Measurements from ENCODE around the gene ZNF598.

The ZNF598 gene

DNA sequence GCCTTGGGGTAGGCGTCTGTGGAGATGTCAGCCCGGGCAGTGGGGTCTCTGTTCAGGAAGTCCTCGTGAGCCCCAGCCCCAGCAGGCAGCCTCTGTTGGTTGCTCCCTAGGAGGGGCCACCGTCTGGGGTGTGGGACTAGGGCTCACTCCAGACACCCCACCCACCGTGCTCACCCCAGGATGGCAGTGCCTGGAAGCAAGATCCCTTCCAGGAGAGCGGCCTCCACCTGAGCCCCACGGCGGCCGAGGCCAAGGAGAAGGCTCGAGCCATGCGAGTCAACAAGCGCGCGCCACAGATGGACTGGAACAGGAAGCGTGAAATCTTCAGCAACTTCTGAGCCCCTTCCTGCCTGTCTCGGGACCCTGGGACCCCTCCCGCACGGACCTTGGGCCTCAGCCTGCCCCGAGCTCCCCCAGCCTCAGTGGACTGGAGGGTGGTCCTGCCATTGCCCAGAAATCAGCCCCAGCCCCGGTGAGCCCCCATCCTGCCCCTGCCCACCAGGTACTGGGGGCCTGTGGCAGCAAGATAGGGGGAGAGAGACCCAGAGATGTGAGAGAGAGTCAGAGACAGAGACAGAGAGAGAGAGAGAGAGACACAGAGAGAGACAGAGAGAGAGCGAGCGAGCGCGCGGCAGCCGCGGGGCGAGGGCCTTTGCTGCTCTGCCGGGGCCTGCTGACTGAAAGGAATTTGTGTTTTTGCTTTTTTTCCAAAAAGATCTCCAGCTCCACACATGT, 28.2 kb upstream of the ZNF598 start:
- H3K4me1 ChIP-seq (ENCODE audit: control insufficient read depth in 2 of 2, insufficient read depth in 1 of 2, low read depth in 1 of 2, low read length in 2 of 2) = peaks cover 7 to 29% of the 10 kb centered on the region in 2 donors
- no peak overlapping the region for H3K9ac ChIP-seq (ENCODE audit: low read depth, low read length, poor library complexity)
- no peak overlapping the region for H3K14ac ChIP-seq (ENCODE audit: low read length)

DNA sequence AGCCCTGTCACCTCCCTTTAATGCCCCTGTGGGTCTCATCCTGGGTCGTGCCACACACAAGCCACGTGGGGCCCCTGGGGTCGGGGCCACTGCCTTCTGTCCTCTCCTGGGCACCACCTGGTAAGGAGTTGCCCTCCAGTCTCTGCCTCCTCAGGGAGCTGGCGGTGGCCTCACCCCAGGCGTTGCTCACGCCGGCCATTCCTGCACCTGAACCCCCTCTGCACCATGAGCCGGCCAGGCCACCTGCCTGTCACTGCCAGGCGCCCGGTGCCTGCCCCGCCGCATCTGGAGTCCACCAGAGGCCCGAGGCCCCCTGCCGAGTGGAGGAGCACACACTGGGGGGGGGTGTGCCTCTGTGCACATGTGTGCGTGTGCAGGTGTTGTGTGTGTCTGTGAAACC, 27.5 kb upstream of the ZNF598 start:
- Histone ChIP-seq H3K4ac (ENCODE audit: low read length) (no peak overlapping the region), H2BK15ac (ENCODE audit: low read length) (no peak overlapping the region), H2AFZ (ENCODE audit: low read length) (no peak overlapping the region), H3K9ac (ENCODE audit: low read depth, low read length, poor library complexity) (peak overlapping the region; percentile 70), H3K4me2 (ENCODE audit: insufficient read depth, low read length, poor library complexity, severe bottlenecking) (no peak overlapping the region), H2AK5ac (ENCODE audit: low read depth, low read length) (no peak overlapping the region), H3K4me3 (ENCODE audit: low read length in 2 of 2) (no peak overlapping the region), H3K27me3 (ENCODE audit: control insufficient read depth in 3 of 3, insufficient read depth in 3 of 3, low read depth in 1 of 3, low read length in 3 of 3) (no peaks in the 10 kb centered on the region), H3K79me1 (ENCODE audit: low read depth, low read length) (peaks cover 5% of the 10 kb centered on the region), H4K8ac (ENCODE audit: low read depth, low read length) (no peak overlapping the region), H2BK5ac (ENCODE audit: low read length) (no peak overlapping the region), H2BK120ac (ENCODE audit: low read depth, low read length) (no peak overlapping the region), H4K91ac (ENCODE audit: low read depth, low read length, poor library complexity) (no peak overlapping the region), H3K18ac (ENCODE audit: low read length) (no peak overlapping the region), H3K27ac (replicated peaks; ENCODE audit: low read length) (no peak overlapping the region), H2BK12ac (ENCODE audit: low read length) (no peak overlapping the region), H3K36me3 (replicated peaks in 1 of 2; ENCODE audit: control insufficient read depth in 2 of 2, insufficient read depth in 2 of 2, low read length in 2 of 2) (peaks cover 0 to 2% of the 10 kb centered on the region in 2 donors), H3K4me1 (ENCODE audit: control insufficient read depth in 2 of 2, insufficient read depth in 1 of 2, low read depth in 1 of 2, low read length in 2 of 2) (peaks cover 7 to 29% of the 10 kb centered on the region in 2 donors), H3K9me3 (replicated peaks in 1 of 2; ENCODE audit: control insufficient read depth in 2 of 2, insufficient read depth in 1 of 2, low read depth in 1 of 2, low read length in 2 of 2) (no peaks in the 10 kb centered on the region), H3K23ac (ENCODE audit: low read depth, low read length, poor library complexity) (no peak overlapping the region), H3K14ac (ENCODE audit: low read length) (no peak overlapping the region)
- DNase-seq (ENCODE audit: low spot score) = no peak
- WGBS, 2 donors (ENCODE audit: extremely low coverage in 2 of 2, insufficient read length in 2 of 2, insufficient replicate concordance in 1 of 2) = no CpG with 5 or more reads among the region's 15 CpGs

More for the DNA sequence above, 28.2 kb upstream of the ZNF598 start:
- Histone ChIP-seq H2BK5ac (ENCODE audit: low read length) (no peak overlapping the region), H3K9me3 (replicated peaks in 1 of 2; ENCODE audit: control insufficient read depth in 2 of 2, insufficient read depth in 1 of 2, low read depth in 1 of 2, low read length in 2 of 2) (no peaks in the 10 kb centered on the region), H4K91ac (ENCODE audit: low read depth, low read length, poor library complexity) (no peak overlapping the region), H2BK120ac (ENCODE audit: low read depth, low read length) (no peak overlapping the region), H3K27ac (replicated peaks; ENCODE audit: low read length) (no peak overlapping the region), H3K27me3 (ENCODE audit: control insufficient read depth in 3 of 3, insufficient read depth in 3 of 3, low read depth in 1 of 3, low read length in 3 of 3) (no peaks in the 10 kb centered on the region), H3K4me2 (ENCODE audit: insufficient read depth, low read length, poor library complexity, severe bottlenecking) (no peak overlapping the region), H3K18ac (ENCODE audit: low read length) (no peak overlapping the region), H2AFZ (ENCODE audit: low read length) (no peak overlapping the region), H3K36me3 (replicated peaks in 1 of 2; ENCODE audit: control insufficient read depth in 2 of 2, insufficient read depth in 2 of 2, low read length in 2 of 2) (peaks cover 0 to 2% of the 10 kb centered on the region in 2 donors), H3K79me1 (ENCODE audit: low read depth, low read length) (peaks cover 5% of the 10 kb centered on the region), H2BK15ac (ENCODE audit: low read length) (no peak overlapping the region), H2BK12ac (ENCODE audit: low read length) (no peak overlapping the region), H2AK5ac (ENCODE audit: low read depth, low read length) (no peak overlapping the region), H4K8ac (ENCODE audit: low read depth, low read length) (no peak overlapping the region), H3K23ac (ENCODE audit: low read depth, low read length, poor library complexity) (no peak overlapping the region), H3K4me3 (ENCODE audit: low read length in 2 of 2) (no peak overlapping the region), H3K4ac (ENCODE audit: low read length) (no peak overlapping the region)
- no peak for DNase-seq (ENCODE audit: low spot score)
- no CpG with 5 or more reads among the region's 29 CpGs for WGBS, 2 donors (ENCODE audit: extremely low coverage in 2 of 2, insufficient read length in 2 of 2, insufficient replicate concordance in 1 of 2)

DNA sequence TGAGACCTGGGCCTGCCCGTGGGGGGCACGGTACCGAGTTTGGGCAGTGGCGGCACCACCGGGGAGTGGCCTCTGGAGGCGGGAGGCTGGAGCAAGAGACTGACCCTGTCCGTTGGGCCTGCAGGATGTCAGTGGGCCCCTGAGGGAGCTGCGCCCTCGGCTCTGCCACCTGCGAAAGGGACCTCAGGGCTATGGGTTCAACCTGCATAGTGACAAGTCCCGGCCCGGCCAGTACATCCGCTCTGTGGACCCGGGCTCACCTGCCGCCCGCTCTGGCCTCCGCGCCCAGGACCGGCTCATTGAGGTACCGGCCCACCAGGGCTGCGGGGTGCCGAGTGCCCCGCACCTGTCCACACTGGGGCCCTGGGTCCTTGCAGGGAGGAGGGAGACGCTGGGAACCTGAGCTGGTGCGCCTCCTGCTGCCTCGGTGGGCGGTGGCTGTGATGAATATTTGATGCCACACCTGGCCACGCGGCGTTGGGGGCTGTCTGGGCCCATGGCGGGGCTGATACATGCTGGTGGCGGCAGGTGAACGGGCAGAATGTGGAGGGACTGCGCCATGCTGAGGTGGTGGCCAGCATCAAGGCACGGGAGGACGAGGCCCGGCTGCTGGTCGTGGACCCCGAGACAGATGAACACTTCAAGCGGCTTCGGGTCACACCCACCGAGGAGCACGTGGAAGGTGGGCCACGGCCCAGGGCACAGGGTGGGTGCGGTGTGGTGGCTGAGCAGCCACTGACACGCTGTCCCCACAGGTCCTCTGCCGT, 26.8 kb upstream of the ZNF598 start:
- Histone ChIP-seq H2AK5ac (ENCODE audit: low read depth, low read length) (peak overlapping the region; percentile 81), H2BK5ac (ENCODE audit: low read length) (peak overlapping the region; percentile 66), H3K4me3 (ENCODE audit: low read length in 2 of 2) (no peak overlapping the region), H3K27ac (replicated peaks; ENCODE audit: low read length) (peak overlapping the region; percentile 24), H3K4me1 (ENCODE audit: control insufficient read depth in 2 of 2, insufficient read depth in 1 of 2, low read depth in 1 of 2, low read length in 2 of 2) (peaks cover 7 to 29% of the 10 kb centered on the region in 2 donors), H3K36me3 (replicated peaks in 1 of 2; ENCODE audit: control insufficient read depth in 2 of 2, insufficient read depth in 2 of 2, low read length in 2 of 2) (peaks cover 0 to 2% of the 10 kb centered on the region in 2 donors), H3K9ac (ENCODE audit: low read depth, low read length, poor library complexity) (no peak overlapping the region), H2BK15ac (ENCODE audit: low read length) (peak overlapping the region; percentile 75), H2AFZ (ENCODE audit: low read length) (peak overlapping the region; percentile 35), H3K18ac (ENCODE audit: low read length) (no peak overlapping the region), H3K9me3 (replicated peaks in 1 of 2; ENCODE audit: control insufficient read depth in 2 of 2, insufficient read depth in 1 of 2, low read depth in 1 of 2, low read length in 2 of 2) (no peaks in the 10 kb centered on the region), H3K27me3 (ENCODE audit: control insufficient read depth in 3 of 3, insufficient read depth in 3 of 3, low read depth in 1 of 3, low read length in 3 of 3) (no peaks in the 10 kb centered on the region), H3K23ac (ENCODE audit: low read depth, low read length, poor library complexity) (peak overlapping the region; percentile 65), H2BK12ac (ENCODE audit: low read length) (peak overlapping the region; percentile 84), H2BK120ac (ENCODE audit: low read depth, low read length) (no peak overlapping the region), H4K91ac (ENCODE audit: low read depth, low read length, poor library complexity) (no peak overlapping the region), H3K4me2 (ENCODE audit: insufficient read depth, low read length, poor library complexity, severe bottlenecking) (no peak overlapping the region), H3K4ac (ENCODE audit: low read length) (peak overlapping the region; percentile 76), H3K79me1 (ENCODE audit: low read depth, low read length) (peaks cover 5% of the 10 kb centered on the region), H3K14ac (ENCODE audit: low read length) (peak overlapping the region; percentile 82), H4K8ac (ENCODE audit: low read depth, low read length) (peak overlapping the region; percentile 43)
- DNase-seq (ENCODE audit: low spot score) = no peak
- no CpG with 5 or more reads among the region's 47 CpGs for WGBS, 2 donors (ENCODE audit: extremely low coverage in 2 of 2, insufficient read length in 2 of 2, insufficient replicate concordance in 1 of 2)
